GM21825 (cell line): Measurements from ENCODE around the gene DYNC1LI2.
"Not testable (repeated sequence)": the region's sequence is repeated elsewhere in the genome, so short reads cannot be mapped to it uniquely, and the experiment has no call there.

Source experiments
- ATAC-seq: cut with Tn5 transposase; IDR thresholded peaks from one replicate; pipeline ENCODE4 v1.9.1; 2021; ENCODE audit warnings: mild to moderate bottlenecking, moderate library complexity; ENCODE audit not compliant: unreplicated experiment

DYNC1LI2 gene

DNA sequence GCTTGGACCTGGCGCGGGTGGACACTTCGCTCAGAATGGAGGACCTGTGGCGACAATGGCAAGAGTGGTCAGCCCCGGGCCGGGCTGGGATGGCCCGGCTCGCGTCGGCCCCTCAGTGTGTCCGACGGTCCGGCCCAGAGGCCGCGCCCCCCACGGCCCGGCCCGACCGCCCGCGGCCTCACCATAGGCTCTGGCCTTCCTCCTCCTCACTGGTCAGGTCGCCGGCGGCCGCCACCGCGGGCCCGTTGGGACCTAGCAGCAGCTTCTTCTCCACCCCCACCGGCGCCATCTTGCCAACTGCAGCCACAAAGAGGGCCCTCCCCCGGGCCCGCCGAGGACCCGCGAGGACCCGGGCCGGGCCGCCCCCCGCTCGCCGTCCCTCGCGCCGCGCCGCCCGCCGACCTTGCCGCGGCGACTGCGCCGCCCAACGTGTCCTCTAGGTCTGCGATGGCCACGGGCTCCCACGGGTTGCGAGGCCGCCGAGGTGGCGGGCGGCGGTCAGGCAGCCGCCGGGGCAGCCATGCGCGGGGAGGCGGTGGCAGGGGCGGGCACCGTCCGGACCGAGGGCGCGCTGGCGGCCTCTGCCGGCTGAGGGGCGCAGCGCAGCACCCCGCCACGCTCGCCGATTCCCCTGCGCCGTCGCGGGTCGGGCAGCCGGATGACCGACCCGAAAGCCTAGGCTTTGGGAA lies at the start of gene DYNC1LI2:
Gene DYNC1LI2 (minus strand): TSS at position 307 of the 689 bp plus-strand sequence. CDS start 18 bp downstream, at position 289.
- peak; percentile 89 for ATAC-seq

DNA sequence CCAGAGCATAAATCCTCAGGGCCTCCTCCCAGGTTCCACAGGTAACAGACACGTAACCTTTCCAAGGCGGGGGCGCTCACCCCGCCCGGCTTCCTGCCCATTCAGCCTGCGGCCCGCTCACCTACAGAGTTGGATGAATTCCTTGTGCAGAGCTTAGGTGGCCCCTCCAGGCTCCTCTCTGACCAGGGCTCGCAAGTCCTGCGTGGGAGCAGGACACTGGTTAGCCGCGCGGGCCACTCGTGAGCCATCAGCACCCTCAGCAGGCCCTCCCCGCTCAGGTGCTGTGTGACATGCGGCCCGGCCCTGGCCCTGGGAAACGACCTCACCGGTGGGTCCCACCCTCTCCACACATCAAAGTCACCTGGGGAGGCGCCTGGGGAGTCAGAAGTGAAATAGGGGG lies 49.4 kb upstream of the DYNC1LI2 start:
- no peak for ATAC-seq

DNA sequence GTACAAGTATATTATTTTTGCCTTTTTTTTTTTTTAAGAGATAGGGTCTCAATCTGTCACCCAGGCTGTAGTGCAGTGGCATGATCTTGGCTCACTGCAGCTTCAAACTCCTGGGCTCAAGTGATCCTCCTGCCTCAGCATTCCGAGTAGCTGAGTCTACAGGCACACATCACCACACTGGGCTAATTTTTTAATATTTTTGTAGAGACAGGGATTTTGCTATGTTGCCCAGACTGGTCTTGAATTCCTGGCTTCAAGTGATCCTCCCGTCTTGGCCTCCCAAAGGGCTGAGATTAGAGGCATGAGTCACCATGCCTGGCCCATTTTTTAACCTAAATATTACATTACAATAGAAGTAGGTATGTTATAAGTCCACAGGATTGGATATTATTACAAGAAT lies 46.8 kb upstream of the DYNC1LI2 start:
- ATAC-seq: no peak

- ATAC-seq: not testable (repeated sequence)
These were observed 42.6 kb upstream of the DYNC1LI2 start for GRCh38 chr16:66793984-66794383.

DNA sequence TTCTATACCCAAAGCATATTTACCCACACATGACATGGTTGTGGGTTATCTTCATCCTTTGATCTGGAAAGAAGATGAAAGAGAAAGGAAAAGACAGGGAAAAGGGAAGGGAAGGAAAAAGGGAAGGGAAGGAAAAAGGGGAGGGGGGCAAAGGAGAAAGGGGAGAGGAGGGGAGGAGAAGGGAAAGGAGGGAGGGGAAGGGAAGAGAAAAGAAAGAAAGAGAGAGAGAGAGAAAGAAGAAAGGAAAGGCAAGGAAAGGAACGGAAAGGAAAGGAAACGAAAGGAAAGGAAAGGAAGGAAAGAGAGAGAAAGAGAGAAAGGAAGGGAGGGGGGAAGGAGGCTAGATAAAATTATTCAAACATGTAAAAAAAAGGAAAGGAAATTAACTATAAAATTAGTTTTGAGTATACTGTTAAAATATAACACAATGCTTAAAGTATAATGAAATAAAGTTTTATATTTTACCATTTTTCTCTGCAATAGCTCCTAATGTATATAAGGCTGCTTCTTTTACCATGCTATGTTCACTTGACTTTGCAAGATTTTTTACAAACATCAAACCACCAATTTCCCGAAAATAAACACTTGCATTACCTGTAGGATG lies 38.8 kb upstream of the DYNC1LI2 start:
- no peak for ATAC-seq

DNA sequence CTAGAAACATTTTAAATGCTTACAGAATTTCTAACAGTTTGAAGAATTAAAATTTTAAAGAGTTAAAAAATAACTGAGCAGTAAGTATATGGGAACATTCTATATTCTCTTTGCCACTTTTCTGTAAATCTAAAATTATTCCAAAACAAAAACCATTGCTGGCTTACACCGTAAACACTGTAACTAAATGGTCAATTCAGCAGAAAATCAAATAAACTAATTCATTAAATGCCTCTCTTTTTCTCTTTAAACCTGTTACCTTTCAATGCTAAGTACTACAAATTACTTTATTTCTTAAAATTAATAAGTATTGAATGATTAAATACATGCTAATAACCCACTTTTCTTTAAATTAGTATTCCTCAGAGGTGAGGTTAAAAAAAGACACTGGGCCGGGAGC lies 36.0 kb upstream of the DYNC1LI2 start:
- no peak for ATAC-seq

GRCh38 chr16:66786551-66786950 lies 35.1 kb upstream of the DYNC1LI2 start:
- no peak for ATAC-seq

DNA sequence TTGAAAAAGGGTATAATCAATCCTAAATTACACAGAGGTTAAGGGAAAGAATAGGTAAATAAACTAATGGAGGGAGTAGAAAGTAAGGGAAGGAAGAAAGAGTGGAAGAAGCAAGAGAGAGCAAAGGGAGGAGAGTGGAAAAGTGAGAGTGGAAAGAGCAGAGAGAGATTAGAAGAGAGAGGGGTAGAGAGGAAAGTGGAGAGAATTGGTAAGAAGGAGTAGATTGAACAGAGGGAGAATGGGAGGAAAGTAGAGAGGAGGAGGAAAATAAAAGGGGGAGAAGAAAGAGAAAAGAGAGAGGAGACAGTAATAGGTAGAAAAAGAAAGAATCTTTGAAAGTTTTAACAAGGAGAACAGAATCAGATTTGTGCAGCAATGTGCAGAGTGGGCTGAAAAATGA lies 25.0 kb upstream of the DYNC1LI2 start:
- no peak for ATAC-seq

DNA sequence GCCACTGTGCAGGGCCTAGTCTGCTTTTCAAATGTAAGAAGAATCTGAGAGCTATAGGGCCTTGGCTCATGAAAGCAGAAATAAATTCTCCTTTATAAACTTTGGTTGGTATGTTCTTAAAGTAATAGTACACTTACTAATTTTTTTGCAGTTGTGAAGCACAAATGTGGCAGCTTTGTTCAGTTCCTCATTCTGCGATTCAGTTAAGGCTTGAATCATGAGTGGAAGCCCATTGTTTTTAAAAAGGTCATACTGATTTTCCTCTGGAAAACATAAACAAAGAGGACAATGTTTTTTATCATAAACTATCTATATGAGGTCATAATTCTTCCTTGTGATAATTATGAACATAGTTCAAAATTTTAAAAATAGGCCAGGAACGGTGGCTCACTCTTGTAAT lies 23.6 kb upstream of the DYNC1LI2 start:
- ATAC-seq: no peak

DNA sequence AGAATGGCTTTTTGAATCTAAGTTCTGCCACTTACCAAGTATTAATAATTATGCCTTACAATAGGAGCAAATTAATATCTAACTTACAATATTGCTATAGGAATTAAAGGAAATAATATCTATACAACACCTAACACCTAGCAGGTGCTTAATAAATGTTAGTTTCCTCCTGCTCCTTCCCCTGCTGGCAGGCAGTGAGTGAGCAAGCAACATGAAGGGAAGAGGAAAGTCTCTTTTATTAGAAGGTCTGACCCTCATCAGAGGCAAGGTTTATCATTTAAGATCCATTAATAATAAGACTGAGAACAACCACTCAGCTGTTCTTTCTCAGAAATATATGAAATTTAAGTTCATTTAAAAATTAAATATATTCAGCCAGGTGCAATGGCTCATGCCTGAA lies 6.7 kb upstream of the DYNC1LI2 start:
- ATAC-seq: no peak

DNA sequence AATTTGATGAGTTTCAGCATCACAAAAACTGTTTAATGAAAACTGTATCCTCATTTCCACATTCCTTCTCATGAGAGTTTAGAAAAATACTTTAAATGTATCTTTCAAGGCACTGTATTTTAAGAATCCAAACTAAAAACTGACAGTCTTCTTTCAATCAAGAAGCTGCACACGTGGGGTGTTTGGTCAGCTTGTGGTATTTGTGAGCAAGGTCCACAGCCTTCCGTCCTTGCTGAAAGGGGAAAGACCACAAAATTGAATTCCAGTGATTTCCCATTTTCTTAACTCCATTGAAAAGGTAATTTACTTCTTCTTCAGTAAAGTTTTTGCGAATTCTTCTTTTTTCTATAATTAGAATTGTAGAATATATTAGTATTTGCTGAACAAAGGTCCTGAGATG lies 3.4 kb upstream of the DYNC1LI2 start:
- no peak for ATAC-seq

DNA sequence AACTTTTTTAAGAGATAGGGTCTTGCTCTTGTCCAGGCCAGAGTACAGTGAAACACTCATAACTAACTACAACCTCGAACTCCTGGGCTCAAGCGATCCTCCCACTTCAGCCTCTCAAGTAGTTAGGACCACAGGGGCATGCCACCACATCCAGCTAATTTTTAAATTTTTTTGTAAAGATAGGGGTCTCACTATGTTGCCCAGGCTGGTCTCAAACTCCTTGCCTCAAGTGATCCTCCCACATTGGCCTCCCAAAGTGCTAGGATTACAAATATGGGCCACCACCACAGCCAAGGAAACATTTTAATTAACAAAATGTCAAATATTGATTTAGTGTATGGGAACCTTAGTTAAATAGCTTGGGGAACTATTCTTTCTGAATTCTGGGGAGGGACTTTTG lies 2.8 kb upstream of the DYNC1LI2 start:
- ATAC-seq: no peak

GRCh38 chr16:66752958-66753357 lies 1.5 kb upstream of the DYNC1LI2 start:
- no peak for ATAC-seq

- no peak for ATAC-seq
These were observed 970 bp upstream of the DYNC1LI2 start for GRCh38 chr16:66752379-66752778.

- no peak for ATAC-seq
These were observed 548 bp upstream of the DYNC1LI2 start for GRCh38 chr16:66751992-66752322.

DNA sequence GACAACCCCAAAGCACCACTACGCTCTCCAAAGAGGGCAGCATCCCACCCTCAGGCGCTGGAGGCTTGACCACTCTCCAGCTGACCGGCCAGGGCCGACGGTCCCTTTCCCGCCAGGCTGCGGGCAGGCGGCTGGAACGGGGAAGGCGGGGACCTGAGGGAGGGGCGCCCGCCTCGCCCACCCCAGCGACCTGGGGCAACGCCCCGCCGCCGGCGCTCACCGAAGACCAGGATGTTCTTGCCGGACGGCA lies 431 bp downstream of the DYNC1LI2 start:
- peak; percentile 9 for ATAC-seq

DNA sequence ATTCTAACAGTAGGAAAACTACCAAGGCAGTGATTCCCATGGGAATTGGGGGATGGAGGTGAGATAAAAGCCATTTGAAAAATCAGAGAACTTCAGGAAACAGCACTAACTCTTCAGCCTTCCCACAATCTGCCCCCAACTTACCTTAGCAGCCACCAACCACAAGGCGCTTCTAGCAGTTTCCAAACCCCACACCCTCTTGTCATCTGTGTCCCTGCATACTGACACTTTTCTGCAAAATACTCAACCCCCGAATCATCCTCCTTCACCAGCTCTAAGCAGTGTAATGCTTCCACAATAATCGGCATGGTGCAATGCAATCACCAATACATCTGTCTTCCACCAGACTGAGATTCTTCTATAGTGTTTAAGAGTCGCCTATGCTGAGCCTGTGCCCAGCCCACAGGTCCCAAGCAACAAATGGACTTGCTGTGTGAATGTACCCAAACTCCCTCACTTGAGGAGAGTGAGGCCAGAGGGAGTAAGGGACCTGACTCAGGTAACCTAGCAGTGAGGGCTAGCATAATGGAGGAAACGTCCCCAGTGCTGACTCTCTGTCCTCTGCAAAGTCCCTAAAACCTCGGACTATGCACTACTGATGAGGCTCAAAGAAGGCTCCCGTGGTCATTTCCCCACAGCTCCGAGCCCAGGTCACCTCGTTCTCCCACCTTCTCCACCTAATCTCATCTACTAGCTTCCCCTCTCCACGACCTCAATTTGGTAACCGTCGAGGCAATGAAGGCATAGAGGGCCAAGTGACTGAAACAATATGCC lies 943 bp downstream of the DYNC1LI2 start:
- no peak for ATAC-seq

DNA sequence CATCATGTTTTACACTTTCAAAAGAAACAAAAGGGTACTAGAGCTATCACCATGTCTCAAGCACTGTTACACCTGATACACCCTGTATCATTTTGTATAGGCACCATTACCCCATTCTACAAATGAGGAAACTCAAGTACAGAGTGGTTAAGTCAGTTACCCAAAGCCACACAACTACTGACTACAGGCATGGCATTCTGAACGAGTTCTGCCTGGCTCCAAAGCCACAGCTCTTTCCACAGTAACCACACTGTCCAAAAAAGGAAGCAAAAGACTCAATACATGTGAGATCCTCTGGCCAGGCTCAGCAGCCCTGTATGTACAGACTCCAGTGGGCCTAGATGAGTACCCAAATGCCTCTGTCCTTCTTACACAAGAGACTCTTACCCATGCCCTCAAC lies 4.7 kb downstream of the DYNC1LI2 start:
- ATAC-seq: no peak

- ATAC-seq: no peak
These were observed 5.4 kb downstream of the DYNC1LI2 start for GRCh38 chr16:66746048-66746447.

- ATAC-seq: no peak
These were observed 9.2 kb downstream of the DYNC1LI2 start for GRCh38 chr16:66741950-66742808.

DNA sequence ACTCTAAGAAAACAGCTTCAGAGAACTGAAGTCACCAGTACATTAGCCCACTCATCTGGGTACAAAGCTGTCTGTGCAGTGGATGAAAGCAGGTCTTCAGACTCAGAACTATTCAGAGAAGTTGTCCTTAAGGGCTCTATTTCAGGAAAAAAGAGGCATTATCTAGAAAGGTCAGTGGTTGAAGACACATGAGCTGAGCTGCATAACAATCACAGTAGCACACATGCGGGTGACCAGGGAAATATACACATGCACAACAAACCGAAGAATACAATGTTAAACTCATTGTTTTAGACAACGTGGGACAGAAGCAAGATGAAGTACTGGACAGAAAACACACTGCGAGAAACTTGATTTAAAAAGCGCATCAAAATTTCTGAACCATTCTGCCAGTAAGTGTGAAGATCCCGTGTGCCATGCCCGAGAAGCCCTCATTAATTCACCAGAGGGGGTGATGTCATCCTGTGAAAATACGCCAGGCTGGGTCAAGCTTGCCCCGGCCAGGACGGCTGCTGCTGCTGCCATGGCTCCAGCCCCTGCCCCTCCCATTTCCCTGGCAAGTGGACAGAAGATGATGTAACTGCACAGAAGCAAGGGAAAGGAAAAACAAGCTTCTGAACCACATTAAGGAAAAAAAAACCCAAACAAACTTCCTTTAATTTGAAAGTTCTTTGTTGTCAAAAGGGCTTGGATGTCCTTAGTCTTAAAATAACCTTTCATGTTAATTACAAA lies 10.1 kb downstream of the DYNC1LI2 start:
- ATAC-seq: no peak
